GM12801 (cell line): ENCODE results near the gene LAMA2.
A peak's percentile ranks its signal among the peaks of the same experiment; 100 is the strongest.

Source experiments
- CTCF ChIP-seq: IDR thresholded peaks from one replicate; pipeline ENCODE4 v1.5.1; 2011; ENCODE audit warnings: control low read depth; ENCODE audit not compliant: insufficient read length; ENCODE audit errors: extremely low read depth

LAMA2 gene

GRCh38 chr6:129238991-129239390 lies 356.1 kb downstream of the LAMA2 start:
- no peak for TF ChIP-seq CTCF

GRCh38 chr6:129239825-129240491 lies 357.0 kb downstream of the LAMA2 start:
- no peak for TF ChIP-seq CTCF

DNA sequence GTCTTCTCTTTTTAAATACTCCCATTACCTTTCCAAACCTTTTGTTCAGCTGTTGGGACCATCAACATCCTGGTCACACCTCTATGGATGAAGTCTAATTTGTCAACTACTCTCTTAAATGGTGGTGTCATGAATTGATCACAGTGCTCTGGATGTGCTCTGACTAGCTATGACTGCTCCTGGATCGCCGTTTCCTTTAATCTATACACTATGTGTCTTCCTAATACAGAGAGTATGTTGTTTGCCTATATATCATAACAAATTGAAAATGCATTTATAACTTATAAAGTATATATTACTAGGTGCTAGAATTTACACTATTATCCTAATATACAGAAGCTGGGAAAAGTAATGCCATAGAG lies 357.5 kb downstream of the LAMA2 start:
- no peak for TF ChIP-seq CTCF

DNA sequence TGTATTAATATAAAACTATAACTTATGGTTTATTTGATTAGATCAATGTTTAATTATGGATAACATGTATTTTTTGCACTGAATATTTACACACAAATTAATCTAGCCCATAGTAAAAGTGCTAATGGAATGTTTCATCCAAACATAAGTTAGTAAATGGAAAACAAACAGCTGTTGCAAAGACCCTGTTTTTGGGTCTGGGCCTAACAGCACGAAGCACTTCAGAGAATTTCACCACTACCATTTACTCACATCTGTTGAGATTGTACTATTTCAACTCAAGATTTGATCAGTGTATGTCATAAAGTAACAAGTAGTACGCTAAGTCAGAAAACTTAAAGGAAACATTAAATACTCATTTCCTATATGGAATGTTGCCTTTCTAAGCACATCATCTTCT lies 359.6 kb downstream of the LAMA2 start:
- TF ChIP-seq CTCF = no peak

DNA sequence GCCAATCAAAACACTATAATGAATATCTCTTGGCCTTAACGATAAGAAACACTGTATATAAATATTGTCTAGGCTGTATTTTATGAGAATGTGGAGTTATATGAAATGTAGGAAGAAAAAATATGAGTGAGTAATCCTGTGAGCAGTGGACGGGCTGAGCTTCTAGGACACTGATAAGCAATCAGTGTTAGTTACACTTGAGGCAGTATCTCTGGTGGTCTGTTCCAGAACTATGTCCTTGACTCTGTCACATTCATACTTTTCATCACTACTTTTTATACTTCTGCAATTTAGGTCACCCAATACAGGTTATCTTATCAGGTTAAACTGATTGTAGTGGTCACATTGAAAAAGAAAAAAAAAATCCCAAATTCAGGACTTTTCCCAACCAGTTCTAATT lies 360.4 kb downstream of the LAMA2 start:
- TF ChIP-seq CTCF = no peak

DNA sequence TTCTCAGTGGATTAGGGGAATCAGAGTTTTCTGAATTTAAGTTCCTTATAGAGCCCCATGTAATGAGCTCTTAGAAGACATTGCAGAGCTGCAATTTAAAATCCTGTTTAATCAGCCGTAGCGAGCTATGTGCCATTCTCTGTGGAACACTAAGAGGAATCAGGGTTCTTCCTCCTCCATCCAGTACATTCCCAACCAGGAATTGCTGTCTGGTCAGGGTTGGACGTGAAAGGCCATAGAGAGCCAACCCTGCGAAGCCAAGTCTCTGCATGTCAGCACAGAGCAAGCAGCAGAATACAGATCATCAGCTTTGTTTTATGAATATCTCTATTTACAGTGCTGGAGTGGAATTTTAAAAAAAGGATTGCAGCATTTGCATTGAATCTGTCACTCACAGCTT lies 366.0 kb downstream of the LAMA2 start:
- no peak for TF ChIP-seq CTCF

DNA sequence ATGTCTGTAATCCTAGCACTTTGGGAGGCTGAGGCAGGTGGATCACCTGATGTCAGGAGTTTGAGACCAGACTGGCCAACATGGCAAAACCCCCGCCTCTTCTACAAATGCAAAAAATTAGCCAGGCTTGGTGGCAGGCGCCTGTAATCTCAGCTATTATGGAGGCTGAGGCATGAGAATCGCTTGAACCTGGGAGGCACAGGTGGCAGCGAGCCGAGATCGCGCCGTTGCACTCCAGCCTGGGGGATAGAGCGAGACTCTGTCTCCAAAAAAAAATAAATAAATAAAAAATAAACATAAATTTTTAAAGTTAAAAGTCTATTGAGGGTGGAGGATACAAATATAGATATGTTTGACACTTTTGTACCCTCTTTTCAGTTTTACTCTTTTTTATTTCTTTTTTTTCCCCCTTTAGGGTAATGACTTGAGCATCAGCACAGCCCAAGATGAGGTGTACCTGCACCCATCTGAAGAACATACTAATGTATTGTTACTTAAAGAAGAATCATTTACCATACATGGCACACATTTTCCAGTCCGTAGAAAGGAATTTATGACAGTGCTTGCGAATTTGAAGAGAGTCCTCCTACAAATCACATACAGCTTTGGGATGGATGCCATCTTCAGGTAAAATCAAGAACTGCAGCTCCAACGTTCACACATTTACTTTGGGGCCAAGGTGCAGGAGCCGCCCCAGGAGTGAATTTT lies 368.9 kb downstream of the LAMA2 start:
- peak; percentile 3 for TF ChIP-seq CTCF
